ENCODE data around the gene SSBP2.

DNA sequence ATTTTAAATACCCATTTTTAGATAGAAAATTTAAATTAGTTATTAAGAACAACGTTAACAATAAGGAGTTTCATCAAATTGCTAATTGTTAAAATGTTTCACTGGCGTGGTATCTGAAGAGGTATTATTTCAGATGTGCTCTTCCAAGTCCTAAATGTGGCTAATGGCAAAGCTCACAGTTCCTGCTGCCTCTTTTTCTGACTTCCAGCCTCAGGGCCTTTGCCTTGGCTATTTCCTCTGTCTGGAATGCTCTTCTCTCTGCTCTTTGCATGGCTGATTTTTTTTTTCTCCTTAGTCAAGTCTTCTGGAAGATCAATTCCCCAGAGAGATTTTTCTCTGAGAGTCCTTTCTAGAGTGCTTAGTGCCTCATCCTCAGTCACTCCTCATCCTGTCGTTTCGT, 9.6 kb upstream of the SSBP2 start:
- TF ChIP-seq, protein P1, sequence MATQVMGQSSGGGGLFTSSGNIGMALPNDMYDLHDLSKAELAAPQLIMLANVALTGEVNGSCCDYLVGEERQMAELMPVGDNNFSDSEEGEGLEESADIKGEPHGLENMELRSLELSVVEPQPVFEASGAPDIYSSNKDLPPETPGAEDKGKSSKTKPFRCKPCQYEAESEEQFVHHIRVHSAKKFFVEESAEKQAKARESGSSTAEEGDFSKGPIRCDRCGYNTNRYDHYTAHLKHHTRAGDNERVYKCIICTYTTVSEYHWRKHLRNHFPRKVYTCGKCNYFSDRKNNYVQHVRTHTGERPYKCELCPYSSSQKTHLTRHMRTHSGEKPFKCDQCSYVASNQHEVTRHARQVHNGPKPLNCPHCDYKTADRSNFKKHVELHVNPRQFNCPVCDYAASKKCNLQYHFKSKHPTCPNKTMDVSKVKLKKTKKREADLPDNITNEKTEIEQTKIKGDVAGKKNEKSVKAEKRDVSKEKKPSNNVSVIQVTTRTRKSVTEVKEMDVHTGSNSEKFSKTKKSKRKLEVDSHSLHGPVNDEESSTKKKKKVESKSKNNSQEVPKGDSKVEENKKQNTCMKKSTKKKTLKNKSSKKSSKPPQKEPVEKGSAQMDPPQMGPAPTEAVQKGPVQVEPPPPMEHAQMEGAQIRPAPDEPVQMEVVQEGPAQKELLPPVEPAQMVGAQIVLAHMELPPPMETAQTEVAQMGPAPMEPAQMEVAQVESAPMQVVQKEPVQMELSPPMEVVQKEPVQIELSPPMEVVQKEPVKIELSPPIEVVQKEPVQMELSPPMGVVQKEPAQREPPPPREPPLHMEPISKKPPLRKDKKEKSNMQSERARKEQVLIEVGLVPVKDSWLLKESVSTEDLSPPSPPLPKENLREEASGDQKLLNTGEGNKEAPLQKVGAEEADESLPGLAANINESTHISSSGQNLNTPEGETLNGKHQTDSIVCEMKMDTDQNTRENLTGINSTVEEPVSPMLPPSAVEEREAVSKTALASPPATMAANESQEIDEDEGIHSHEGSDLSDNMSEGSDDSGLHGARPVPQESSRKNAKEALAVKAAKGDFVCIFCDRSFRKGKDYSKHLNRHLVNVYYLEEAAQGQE (IDR thresholded peaks at IDR 0.05; ENCODE audit: low read depth): no peak
- TF ChIP-seq, protein P2, sequence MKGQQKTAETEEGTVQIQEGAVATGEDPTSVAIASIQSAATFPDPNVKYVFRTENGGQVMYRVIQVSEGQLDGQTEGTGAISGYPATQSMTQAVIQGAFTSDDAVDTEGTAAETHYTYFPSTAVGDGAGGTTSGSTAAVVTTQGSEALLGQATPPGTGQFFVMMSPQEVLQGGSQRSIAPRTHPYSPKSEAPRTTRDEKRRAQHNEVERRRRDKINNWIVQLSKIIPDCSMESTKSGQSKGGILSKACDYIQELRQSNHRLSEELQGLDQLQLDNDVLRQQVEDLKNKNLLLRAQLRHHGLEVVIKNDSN (IDR thresholded peaks at IDR 0.05): no peak
- no peak for TF ChIP-seq TCF12 (IDR thresholded peaks at IDR 0.05; ENCODE audit: low read depth)
- no peak for TF ChIP-seq TAF1 (IDR thresholded peaks at IDR 0.05; ENCODE audit: low read depth)
- TF ChIP-seq, protein P3, sequence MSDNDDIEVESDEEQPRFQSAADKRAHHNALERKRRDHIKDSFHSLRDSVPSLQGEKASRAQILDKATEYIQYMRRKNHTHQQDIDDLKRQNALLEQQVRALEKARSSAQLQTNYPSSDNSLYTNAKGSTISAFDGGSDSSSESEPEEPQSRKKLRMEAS (IDR thresholded peaks at IDR 0.05): no peak
- no peak for TF ChIP-seq EP300 (IDR thresholded peaks at IDR 0.05; ENCODE audit: borderline replicate concordance)
- TF ChIP-seq FOXM1 (IDR thresholded peaks at IDR 0.05; ENCODE audit: borderline replicate concordance, low read depth): no peak
- TF ChIP-seq CREB1 (IDR thresholded peaks at IDR 0.05; ENCODE audit: low read depth): no peak
- no peak for TF ChIP-seq EGR1 (IDR thresholded peaks at IDR 0.05)
- TF ChIP-seq TEAD4 (IDR thresholded peaks at IDR 0.05): no peak
- no peak for TF ChIP-seq YY1 (IDR thresholded peaks at IDR 0.05; ENCODE audit: low read depth)
- no peak for TF ChIP-seq ZBTB7A (IDR thresholded peaks at IDR 0.05; ENCODE audit: low read depth)
- no peak for TF ChIP-seq NFIC (IDR thresholded peaks at IDR 0.05)
- TF ChIP-seq RAD21 (IDR thresholded peaks at IDR 0.05; ENCODE audit: low read depth): no peak

Measured in Ishikawa (cell line).